DOHH2 (cell line): ENCODE results near the gene SRGAP3.

Experiments
- H3F3A ChIP-seq: fragments of 200-600 bp; sonication (generic), shearing (Covaris generic); 2 replicates; pipeline ENCODE4 v1.6.0; 2016; ENCODE audit warnings: antibody characterized with exemption, mild to moderate bottlenecking; ENCODE audit not compliant: control insufficient read depth, insufficient read depth
- H3K27ac ChIP-seq: fragments of 200-600 bp; sonication (generic); 2 replicates; pipeline ENCODE4 v1.5.1; 2014; ENCODE audit warnings: low read depth, mild to moderate bottlenecking, low read length, moderate library complexity
- H3K27me3 ChIP-seq: fragments of 200-600 bp; sonication (generic); 2 replicates; pipeline ENCODE4 v1.6.1; 2014; ENCODE audit warnings: mild to moderate bottlenecking, low read length, mixed read lengths; ENCODE audit not compliant: control insufficient read depth
- H3K36me3 ChIP-seq: fragments of 200-600 bp; sonication (generic); 2 replicates; pipeline ENCODE4 v1.6.1; 2014; ENCODE audit warnings: mild to moderate bottlenecking, low read length, moderate library complexity, mixed read lengths; ENCODE audit not compliant: control insufficient read depth
- H3K4me1 ChIP-seq: fragments of 200-600 bp; sonication (generic); 2 replicates; pipeline ENCODE4 v1.6.1; 2014; ENCODE audit warnings: mild to moderate bottlenecking, low read length, mixed read lengths; ENCODE audit not compliant: control insufficient read depth
- H3K4me2 ChIP-seq: fragments of 200-600 bp; sonication (generic); 2 replicates; pipeline ENCODE4 v1.6.0; 2014; ENCODE audit warnings: mild to moderate bottlenecking, low read length, moderate library complexity
- H3K4me3 ChIP-seq: fragments of 200-600 bp; sonication (generic); 2 replicates; pipeline ENCODE4 v1.5.1; 2014; ENCODE audit warnings: mild to moderate bottlenecking, low read length, mixed read lengths
- H3K79me2 ChIP-seq: fragments of 200-600 bp; sonication (generic); 2 replicates; pipeline ENCODE4 v1.6.1; 2014; ENCODE audit warnings: mild to moderate bottlenecking, low read length, mixed read lengths; ENCODE audit not compliant: control insufficient read depth
- H3K9me2 ChIP-seq: fragments of 200-600 bp; sonication (generic); replicated peaks from 2 replicates; pipeline ENCODE4 v1.6.1; 2014; ENCODE audit warnings: mild to moderate bottlenecking, low read length, mixed read lengths; ENCODE audit not compliant: control insufficient read depth
- H3K9me3 ChIP-seq: fragments of 200-600 bp; sonication (generic); 2 replicates; pipeline ENCODE4 v1.6.1; 2014; ENCODE audit warnings: antibody characterized with exemption, low read length, mixed read lengths; ENCODE audit not compliant: control insufficient read depth, insufficient read depth
- H4K20me1 ChIP-seq: fragments of 200-600 bp; sonication (generic); 2 replicates; pipeline ENCODE4 v1.6.0; 2014; ENCODE audit warnings: low read depth, mild to moderate bottlenecking, antibody characterized with exemption, low read length, moderate library complexity; ENCODE audit not compliant: control insufficient read depth, insufficient read depth
- EZH2phosphoT487 ChIP-seq: fragments of 200-600 bp; sonication (generic); IDR thresholded peaks from 2 replicates; pipeline ENCODE4 v1.6.1; 2017; ENCODE audit warnings: borderline replicate concordance, mild to moderate bottlenecking, antibody characterized with exemption, low read length, moderate library complexity, mixed read lengths
- TF ChIP-seq, protein P1 (sequence below): fragments of 200-600 bp; sonication (generic); IDR thresholded peaks from one replicate; pipeline ENCODE4 v1.5.1; 2014; ENCODE audit warnings: antibody characterized with exemption, mild to moderate bottlenecking, low read depth, low read length; ENCODE audit not compliant: poor library complexity, severe bottlenecking

SRGAP3 gene

DNA sequence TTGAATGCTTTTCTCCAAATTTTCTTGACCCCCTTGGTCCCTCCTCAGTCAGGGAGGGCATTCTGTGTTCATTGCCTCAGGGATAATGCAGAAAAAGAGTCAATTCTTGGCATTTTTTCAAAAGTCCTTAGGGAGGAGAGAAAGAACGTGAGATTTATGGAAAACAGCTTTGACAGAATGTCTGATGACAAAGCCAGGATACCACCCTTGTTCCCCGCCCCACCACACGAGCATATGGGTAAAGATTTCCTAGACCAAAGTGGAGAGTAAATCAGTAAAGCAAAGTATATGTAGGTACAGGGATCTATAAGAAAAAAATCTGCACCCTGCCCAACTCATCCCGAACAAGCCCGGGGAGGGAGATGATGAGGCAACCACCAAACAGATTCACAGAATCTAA, 11.2 kb downstream of the SRGAP3 start:
- H3K4me3 ChIP-seq: no peak overlapping the region
- no peak overlapping the region for H3K27ac ChIP-seq
- TF ChIP-seq EZH2phosphoT487: no peak
- TF ChIP-seq, protein P1, sequence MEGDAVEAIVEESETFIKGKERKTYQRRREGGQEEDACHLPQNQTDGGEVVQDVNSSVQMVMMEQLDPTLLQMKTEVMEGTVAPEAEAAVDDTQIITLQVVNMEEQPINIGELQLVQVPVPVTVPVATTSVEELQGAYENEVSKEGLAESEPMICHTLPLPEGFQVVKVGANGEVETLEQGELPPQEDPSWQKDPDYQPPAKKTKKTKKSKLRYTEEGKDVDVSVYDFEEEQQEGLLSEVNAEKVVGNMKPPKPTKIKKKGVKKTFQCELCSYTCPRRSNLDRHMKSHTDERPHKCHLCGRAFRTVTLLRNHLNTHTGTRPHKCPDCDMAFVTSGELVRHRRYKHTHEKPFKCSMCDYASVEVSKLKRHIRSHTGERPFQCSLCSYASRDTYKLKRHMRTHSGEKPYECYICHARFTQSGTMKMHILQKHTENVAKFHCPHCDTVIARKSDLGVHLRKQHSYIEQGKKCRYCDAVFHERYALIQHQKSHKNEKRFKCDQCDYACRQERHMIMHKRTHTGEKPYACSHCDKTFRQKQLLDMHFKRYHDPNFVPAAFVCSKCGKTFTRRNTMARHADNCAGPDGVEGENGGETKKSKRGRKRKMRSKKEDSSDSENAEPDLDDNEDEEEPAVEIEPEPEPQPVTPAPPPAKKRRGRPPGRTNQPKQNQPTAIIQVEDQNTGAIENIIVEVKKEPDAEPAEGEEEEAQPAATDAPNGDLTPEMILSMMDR: no peak
- no peaks in the 10 kb centered on the region for H3K9me2 ChIP-seq
- H3K27me3 ChIP-seq: peaks cover 3% of the 10 kb centered on the region; the same call in 1 of the 2 replicates
- no peaks in the 10 kb centered on the region for H3F3A ChIP-seq
- no peaks in the 10 kb centered on the region for H4K20me1 ChIP-seq
- H3K79me2 ChIP-seq: no peaks in the 10 kb centered on the region
- H3K4me1 ChIP-seq: no peaks in the 10 kb centered on the region
- H3K9me3 ChIP-seq: no peaks in the 10 kb centered on the region
- no peak overlapping the region for H3K4me2 ChIP-seq
- H3K36me3 ChIP-seq: no peaks in the 10 kb centered on the region

DNA sequence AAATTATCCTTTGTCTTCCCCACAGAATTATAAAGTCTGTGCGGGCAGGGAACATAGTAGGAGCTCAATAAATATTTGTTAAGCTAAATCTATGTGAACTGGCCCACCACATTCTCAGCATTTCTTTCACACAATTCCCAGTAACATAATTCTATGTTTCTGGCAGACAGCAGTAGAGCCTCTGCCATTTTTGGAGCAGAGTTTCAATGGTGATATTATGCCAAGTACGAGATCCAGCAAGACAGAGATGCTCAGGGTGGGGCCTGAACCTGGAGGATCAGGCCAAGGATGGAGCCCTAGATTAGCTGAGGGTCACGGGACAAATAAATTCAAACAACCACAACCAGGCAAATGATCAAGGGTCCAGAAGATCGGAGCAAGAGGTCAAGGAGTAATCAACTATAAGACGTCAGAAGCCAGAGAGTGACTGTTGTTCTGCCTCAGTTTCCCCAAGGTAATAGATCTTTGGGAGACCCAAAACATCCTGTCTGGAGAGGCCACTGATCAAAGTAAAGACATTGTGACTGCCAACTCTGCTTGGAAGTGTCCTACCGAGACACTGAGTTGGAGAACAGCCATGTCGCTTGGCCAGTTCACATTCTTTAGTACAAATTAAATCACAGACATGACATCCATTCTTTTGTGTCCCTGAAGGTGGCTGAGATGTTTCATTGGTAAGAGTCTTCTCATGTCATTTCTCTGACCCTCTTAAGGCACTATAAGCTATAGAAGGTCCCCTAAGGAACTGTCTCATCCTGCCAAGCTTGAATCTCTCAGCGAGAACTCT, 15.4 kb downstream of the SRGAP3 start:
- Histone ChIP-seq H4K20me1 (no peaks in the 10 kb centered on the region), H3K4me1 (no peaks in the 10 kb centered on the region), H3K79me2 (no peaks in the 10 kb centered on the region), H3K4me3 (no peak overlapping the region), H3K27ac (no peak overlapping the region), H3K9me3 (no peaks in the 10 kb centered on the region), H3K27me3 (peaks cover 7% of the 10 kb centered on the region; the same call in 1 of the 2 replicates), H3K36me3 (no peaks in the 10 kb centered on the region), H3K9me2 (no peaks in the 10 kb centered on the region), H3F3A (no peaks in the 10 kb centered on the region), H3K4me2 (no peak overlapping the region)
- TF ChIP-seq, protein P1: no peak
- TF ChIP-seq EZH2phosphoT487: no peak

DNA sequence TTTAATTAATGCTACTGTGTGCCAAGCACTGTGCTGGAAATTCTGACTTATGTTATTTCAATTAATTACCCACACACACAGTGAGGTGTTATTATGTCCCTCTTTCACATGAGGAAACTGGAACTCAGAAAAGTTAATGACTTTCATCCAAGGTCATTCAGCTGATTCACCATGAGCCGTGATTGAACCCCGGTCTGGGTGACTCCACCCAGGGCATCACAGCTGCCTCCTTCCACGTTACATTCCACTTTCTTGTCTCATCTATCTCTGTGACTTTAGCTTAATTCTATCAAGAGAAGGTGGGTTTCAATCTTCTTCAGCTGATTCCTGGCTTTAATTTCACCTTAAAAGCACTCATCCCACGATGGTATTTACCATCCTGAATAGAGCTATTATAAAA, 16.3 kb downstream of the SRGAP3 start:
- H3K36me3 ChIP-seq: no peaks in the 10 kb centered on the region
- H3F3A ChIP-seq: no peaks in the 10 kb centered on the region
- H3K9me2 ChIP-seq: no peaks in the 10 kb centered on the region
- peaks cover 7% of the 10 kb centered on the region; the same call in 1 of the 2 replicates for H3K27me3 ChIP-seq
- H3K79me2 ChIP-seq: no peaks in the 10 kb centered on the region
- no peak overlapping the region for H3K4me2 ChIP-seq
- no peak for TF ChIP-seq EZH2phosphoT487
- TF ChIP-seq, protein P1: no peak
- H3K4me3 ChIP-seq: no peak overlapping the region
- no peaks in the 10 kb centered on the region for H3K4me1 ChIP-seq
- H4K20me1 ChIP-seq: no peaks in the 10 kb centered on the region
- H3K27ac ChIP-seq: no peak overlapping the region
- H3K9me3 ChIP-seq: no peaks in the 10 kb centered on the region
